ENCODE data around the gene EHBP1.

EHBP1 gene

DNA sequence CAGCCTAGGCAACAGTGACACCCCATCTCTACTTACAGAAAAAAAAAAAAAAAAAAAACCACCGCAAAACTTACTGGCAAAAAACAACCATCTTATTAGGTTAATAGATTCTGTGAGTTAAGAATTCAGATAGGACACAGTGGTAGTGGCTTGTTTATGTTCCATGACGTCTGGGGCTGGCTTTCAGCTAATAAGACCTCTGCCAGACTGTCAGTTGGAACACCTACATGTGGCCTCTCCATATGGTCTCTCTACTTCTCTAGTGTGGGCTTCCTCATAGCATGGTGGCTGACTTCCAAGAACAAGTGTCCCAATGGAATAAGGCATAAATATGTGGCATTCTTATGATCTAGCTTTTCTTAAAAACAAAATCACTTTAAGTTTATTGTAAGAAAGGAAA lies 251.1 kb downstream of the EHBP1 start:
- TF ChIP-seq CTCF (conservative IDR thresholded peaks at IDR 0.05; ENCODE audit: low read length) = no peak
- no peak for TF ChIP-seq EZH2phosphoT487 (IDR thresholded peaks at IDR 0.05; ENCODE audit: borderline replicate concordance)
- Histone ChIP-seq H3K9me2 (replicated peaks; ENCODE audit: low read depth, low read length) (no peaks in the 10 kb centered on the region), H3K4me2 (ENCODE audit: low read depth, low read length, poor library complexity, severe bottlenecking) (no peak overlapping the region), H3K36me3 (ENCODE audit: insufficient read depth, low read length) (peaks cover 5% of the 10 kb centered on the region; the same call in 1 of the 2 replicates), H3K79me2 (ENCODE audit: insufficient read depth, low read length) (no peaks in the 10 kb centered on the region), H3F3A (ENCODE audit: low read depth) (no peaks in the 10 kb centered on the region), H3K27me3 (ENCODE audit: insufficient read depth, low read length, poor library complexity, severe bottlenecking) (no peaks in the 10 kb centered on the region), H3K9me3 (ENCODE audit: insufficient read depth, low read depth, low read length) (no peaks in the 10 kb centered on the region), H3K4me1 (ENCODE audit: insufficient read depth, low read length, poor library complexity, severe bottlenecking) (no peaks in the 10 kb centered on the region), H2AFZ (ENCODE audit: low read length) (no peak overlapping the region), H4K20me1 (ENCODE audit: insufficient read depth, low read length, poor library complexity, severe bottlenecking) (no peaks in the 10 kb centered on the region), H3K4me3 (ENCODE audit: low read length, poor library complexity, severe bottlenecking) (no peak overlapping the region), H3K9ac (ENCODE audit: low read depth, low read length, poor library complexity, severe bottlenecking) (no peak overlapping the region)

- no peaks in the 10 kb centered on the region for H3K4me1 ChIP-seq (ENCODE audit: insufficient read depth, low read length, poor library complexity, severe bottlenecking)
- no peak for TF ChIP-seq CTCF (conservative IDR thresholded peaks at IDR 0.05; ENCODE audit: low read length)
- TF ChIP-seq EZH2phosphoT487 (IDR thresholded peaks at IDR 0.05; ENCODE audit: borderline replicate concordance) = no peak
- no peak overlapping the region for H3K4me2 ChIP-seq (ENCODE audit: low read depth, low read length, poor library complexity, severe bottlenecking)
- H3K9me2 ChIP-seq (replicated peaks; ENCODE audit: low read depth, low read length) = no peaks in the 10 kb centered on the region
- H3K79me2 ChIP-seq (ENCODE audit: insufficient read depth, low read length) = no peaks in the 10 kb centered on the region
- no peaks in the 10 kb centered on the region for H3F3A ChIP-seq (ENCODE audit: low read depth)
- H3K27me3 ChIP-seq (ENCODE audit: insufficient read depth, low read length, poor library complexity, severe bottlenecking) = no peaks in the 10 kb centered on the region
- peaks cover 5% of the 10 kb centered on the region; the same call in 1 of the 2 replicates for H3K36me3 ChIP-seq (ENCODE audit: insufficient read depth, low read length)
- H3K9me3 ChIP-seq (ENCODE audit: insufficient read depth, low read depth, low read length) = no peaks in the 10 kb centered on the region
- H4K20me1 ChIP-seq (ENCODE audit: insufficient read depth, low read length, poor library complexity, severe bottlenecking) = no peaks in the 10 kb centered on the region
- H3K4me3 ChIP-seq (ENCODE audit: low read length, poor library complexity, severe bottlenecking) = no peak overlapping the region
- no peak overlapping the region for H3K9ac ChIP-seq (ENCODE audit: low read depth, low read length, poor library complexity, severe bottlenecking)
- no peak overlapping the region for H2AFZ ChIP-seq (ENCODE audit: low read length)
These were observed 252.7 kb downstream of the EHBP1 start for GRCh38 chr2:62958206-62958605.

GRCh38 chr2:62964050-62964449 lies 258.5 kb downstream of the EHBP1 start:
- Histone ChIP-seq H3K4me1 (ENCODE audit: insufficient read depth, low read length, poor library complexity, severe bottlenecking) (peaks cover 4% of the 10 kb centered on the region), H3K4me2 (ENCODE audit: low read depth, low read length, poor library complexity, severe bottlenecking) (no peak overlapping the region), H3K9me2 (replicated peaks; ENCODE audit: low read depth, low read length) (no peaks in the 10 kb centered on the region), H4K20me1 (ENCODE audit: insufficient read depth, low read length, poor library complexity, severe bottlenecking) (no peaks in the 10 kb centered on the region), H2AFZ (ENCODE audit: low read length) (no peak overlapping the region), H3K9ac (ENCODE audit: low read depth, low read length, poor library complexity, severe bottlenecking) (no peak overlapping the region), H3K9me3 (ENCODE audit: insufficient read depth, low read depth, low read length) (no peaks in the 10 kb centered on the region), H3K36me3 (ENCODE audit: insufficient read depth, low read length) (no peaks in the 10 kb centered on the region), H3F3A (ENCODE audit: low read depth) (no peaks in the 10 kb centered on the region), H3K79me2 (ENCODE audit: insufficient read depth, low read length) (no peaks in the 10 kb centered on the region), H3K4me3 (ENCODE audit: low read length, poor library complexity, severe bottlenecking) (no peak overlapping the region), H3K27me3 (ENCODE audit: insufficient read depth, low read length, poor library complexity, severe bottlenecking) (no peaks in the 10 kb centered on the region)
- no peak for TF ChIP-seq CTCF (conservative IDR thresholded peaks at IDR 0.05; ENCODE audit: low read length)
- TF ChIP-seq EZH2phosphoT487 (IDR thresholded peaks at IDR 0.05; ENCODE audit: borderline replicate concordance) = no peak
